ENCODE data around the gene RAB5B.
"Not testable (repeated sequence)": the region's sequence is repeated elsewhere in the genome, so short reads cannot be mapped to it uniquely, and the experiment has no call there.

RAB5B gene

GRCh38 chr12:55942055-55942454 lies 31.8 kb upstream of the RAB5B start:
- DNase-seq, result no peak

- no peak for DNase-seq
Measured at GRCh38 chr12:55942577-55943136, 31.2 kb upstream of the RAB5B start.

- DNase-seq, result no peak
Measured at GRCh38 chr12:55946553-55946952, 27.3 kb upstream of the RAB5B start.

GRCh38 chr12:55955344-55955743 lies 18.5 kb upstream of the RAB5B start:
- DNase-seq, result no peak

GRCh38 chr12:55955800-55956508 lies 17.9 kb upstream of the RAB5B start:
- peak; percentile 42 for DNase-seq

GRCh38 chr12:55957106-55957859 lies 16.6 kb upstream of the RAB5B start:
- no peak for DNase-seq

- DNase-seq, result no peak
Measured at GRCh38 chr12:55963760-55964159, 10.1 kb upstream of the RAB5B start.

GRCh38 chr12:55965240-55965639 lies 8.6 kb upstream of the RAB5B start:
- no peak for DNase-seq

- no peak for DNase-seq
Measured at GRCh38 chr12:55965941-55966407, 7.9 kb upstream of the RAB5B start, which contains the start of gene PMEL. Gene PMEL (minus strand): TSS chr12:55966042. CDS start chr12:55966011, 31 bp downstream.

- DNase-seq, result peak; percentile 87
Measured at GRCh38 chr12:55966408-55967281, 7.2 kb upstream of the RAB5B start, which contains the start of gene CDK2. Gene CDK2 (plus strand): TSS chr12:55966830. CDS start chr12:55967009, 179 bp downstream.

GRCh38 chr12:55969356-55969755 lies 4.5 kb upstream of the RAB5B start:
- no peak for DNase-seq

- no peak for DNase-seq
Measured at GRCh38 chr12:55970775-55971174, 3.1 kb upstream of the RAB5B start.

- DNase-seq, result no peak
Measured at GRCh38 chr12:55972042-55972441, 1.8 kb upstream of the RAB5B start.

GRCh38 chr12:55972456-55972855 lies 1.4 kb upstream of the RAB5B start:
- DNase-seq, result no peak

- no peak for DNase-seq
Measured at GRCh38 chr12:55972911-55973598, 823 bp upstream of the RAB5B start.

GRCh38 chr12:55974308-55974730 lies 441 bp downstream of the RAB5B start:
- DNase-seq, result peak; percentile 40

GRCh38 chr12:55978393-55978792 lies 4.5 kb downstream of the RAB5B start:
- no peak for DNase-seq

GRCh38 chr12:55979069-55979468 lies 5.2 kb downstream of the RAB5B start:
- DNase-seq, result no peak

GRCh38 chr12:55981882-55982281 lies 8.0 kb downstream of the RAB5B start:
- not testable (repeated sequence) for DNase-seq

- no peak for DNase-seq
Measured at GRCh38 chr12:55982319-55982936, 8.6 kb downstream of the RAB5B start.

GRCh38 chr12:55983232-55983842 lies 9.5 kb downstream of the RAB5B start:
- no peak for DNase-seq

Data from stimulated activated naive CD4-positive, alpha-beta T cell treated with Interleukin-2 at 50 U/mL for 16 hours (primary cell).